A549 (cell line): Measurements from ENCODE around the gene ELL2.

ENCODE experiments used
- CBX2 ChIP-seq: fragments of 200-600 bp; sonication (generic); IDR thresholded peaks from 2 replicates; pipeline ENCODE4 v1.6.1; 2016; ENCODE audit warnings: low read depth, mild to moderate bottlenecking, borderline replicate concordance
- CTCF ChIP-seq: fragments of >200 bp; sonication (Bioruptor Twin); formaldehyde crosslinking; IDR thresholded peaks from 3 replicates; pipeline ENCODE4 v1.5.1; 2016
- FOSB ChIP-seq: fragments of 250-450 bp; sonication (Bioruptor Pico); IDR thresholded peaks from 2 replicates; pipeline ENCODE4 v1.5.0; 2020; ENCODE audit warnings: mild to moderate bottlenecking, moderate library complexity
- POLR2A ChIP-seq: IDR thresholded peaks from 2 replicates; pipeline ENCODE4 v1.6.1; 2012; ENCODE audit warnings: mild to moderate bottlenecking, low read length
- RAD21 ChIP-seq, 2 experiments: fragments of >200 bp in 1 of 2; sonication (Bioruptor Twin) in 1 of 2; formaldehyde crosslinking in 1 of 2; IDR thresholded peaks in 1 of 2; conservative IDR thresholded peaks in 1 of 2; 2 replicates in 1 of 2; 3 replicates in 1 of 2; pipeline ENCODE4 v1.6.1; 2012 to 2018; ENCODE audit warnings: inconsistent platforms in 1 of 2
- USF2 ChIP-seq: fragments of 450-650 bp; IDR thresholded peaks from 2 replicates; pipeline ENCODE4 v1.6.1; 2014; ENCODE audit warnings: antibody characterized with exemption
- TF ChIP-seq, protein P1 (sequence below): fragments of 200-600 bp; sonication (generic); IDR thresholded peaks from 2 replicates; pipeline ENCODE4 v1.6.1; 2016; ENCODE audit warnings: antibody characterized with exemption, mild to moderate bottlenecking, moderate library complexity

- TF ChIP-seq CTCF (no peak), POLR2A (no peak), CBX2 (no peak), RAD21 (conservative IDR thresholded peaks at IDR 0.05 in 1 of 2, IDR thresholded peaks at IDR 0.05 in 1 of 2) (no peak), FOSB (CRISPR knock-in tag) (no peak), USF2 (no peak)
- TF ChIP-seq, protein P1, sequence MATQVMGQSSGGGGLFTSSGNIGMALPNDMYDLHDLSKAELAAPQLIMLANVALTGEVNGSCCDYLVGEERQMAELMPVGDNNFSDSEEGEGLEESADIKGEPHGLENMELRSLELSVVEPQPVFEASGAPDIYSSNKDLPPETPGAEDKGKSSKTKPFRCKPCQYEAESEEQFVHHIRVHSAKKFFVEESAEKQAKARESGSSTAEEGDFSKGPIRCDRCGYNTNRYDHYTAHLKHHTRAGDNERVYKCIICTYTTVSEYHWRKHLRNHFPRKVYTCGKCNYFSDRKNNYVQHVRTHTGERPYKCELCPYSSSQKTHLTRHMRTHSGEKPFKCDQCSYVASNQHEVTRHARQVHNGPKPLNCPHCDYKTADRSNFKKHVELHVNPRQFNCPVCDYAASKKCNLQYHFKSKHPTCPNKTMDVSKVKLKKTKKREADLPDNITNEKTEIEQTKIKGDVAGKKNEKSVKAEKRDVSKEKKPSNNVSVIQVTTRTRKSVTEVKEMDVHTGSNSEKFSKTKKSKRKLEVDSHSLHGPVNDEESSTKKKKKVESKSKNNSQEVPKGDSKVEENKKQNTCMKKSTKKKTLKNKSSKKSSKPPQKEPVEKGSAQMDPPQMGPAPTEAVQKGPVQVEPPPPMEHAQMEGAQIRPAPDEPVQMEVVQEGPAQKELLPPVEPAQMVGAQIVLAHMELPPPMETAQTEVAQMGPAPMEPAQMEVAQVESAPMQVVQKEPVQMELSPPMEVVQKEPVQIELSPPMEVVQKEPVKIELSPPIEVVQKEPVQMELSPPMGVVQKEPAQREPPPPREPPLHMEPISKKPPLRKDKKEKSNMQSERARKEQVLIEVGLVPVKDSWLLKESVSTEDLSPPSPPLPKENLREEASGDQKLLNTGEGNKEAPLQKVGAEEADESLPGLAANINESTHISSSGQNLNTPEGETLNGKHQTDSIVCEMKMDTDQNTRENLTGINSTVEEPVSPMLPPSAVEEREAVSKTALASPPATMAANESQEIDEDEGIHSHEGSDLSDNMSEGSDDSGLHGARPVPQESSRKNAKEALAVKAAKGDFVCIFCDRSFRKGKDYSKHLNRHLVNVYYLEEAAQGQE: no peak
Measured at GRCh38 chr5:95923918-95924544, 37.6 kb downstream of the ELL2 start.
